ENCODE measurements around the gene CMTM7.

Gene CMTM7

DNA sequence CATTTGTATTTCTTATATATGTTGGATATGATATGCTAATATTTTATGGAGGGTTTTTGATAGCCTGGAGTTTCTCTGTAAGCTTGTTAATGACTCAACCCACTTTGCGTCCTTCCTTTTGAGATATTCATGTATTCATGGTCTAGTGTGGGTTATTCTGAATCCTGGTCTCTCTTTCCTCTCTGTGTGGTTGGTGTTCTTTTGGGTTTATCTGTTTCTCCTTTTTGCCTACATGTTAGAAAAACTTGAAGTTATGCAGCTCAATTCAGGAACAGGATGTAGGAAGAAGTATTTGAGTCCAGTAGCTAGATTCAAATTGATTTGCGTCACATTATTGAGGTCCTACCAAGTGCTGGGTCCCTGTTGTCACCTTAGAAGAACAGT, 28.1 kb downstream of the CMTM7 start:
- no peak for DNase-seq

DNA sequence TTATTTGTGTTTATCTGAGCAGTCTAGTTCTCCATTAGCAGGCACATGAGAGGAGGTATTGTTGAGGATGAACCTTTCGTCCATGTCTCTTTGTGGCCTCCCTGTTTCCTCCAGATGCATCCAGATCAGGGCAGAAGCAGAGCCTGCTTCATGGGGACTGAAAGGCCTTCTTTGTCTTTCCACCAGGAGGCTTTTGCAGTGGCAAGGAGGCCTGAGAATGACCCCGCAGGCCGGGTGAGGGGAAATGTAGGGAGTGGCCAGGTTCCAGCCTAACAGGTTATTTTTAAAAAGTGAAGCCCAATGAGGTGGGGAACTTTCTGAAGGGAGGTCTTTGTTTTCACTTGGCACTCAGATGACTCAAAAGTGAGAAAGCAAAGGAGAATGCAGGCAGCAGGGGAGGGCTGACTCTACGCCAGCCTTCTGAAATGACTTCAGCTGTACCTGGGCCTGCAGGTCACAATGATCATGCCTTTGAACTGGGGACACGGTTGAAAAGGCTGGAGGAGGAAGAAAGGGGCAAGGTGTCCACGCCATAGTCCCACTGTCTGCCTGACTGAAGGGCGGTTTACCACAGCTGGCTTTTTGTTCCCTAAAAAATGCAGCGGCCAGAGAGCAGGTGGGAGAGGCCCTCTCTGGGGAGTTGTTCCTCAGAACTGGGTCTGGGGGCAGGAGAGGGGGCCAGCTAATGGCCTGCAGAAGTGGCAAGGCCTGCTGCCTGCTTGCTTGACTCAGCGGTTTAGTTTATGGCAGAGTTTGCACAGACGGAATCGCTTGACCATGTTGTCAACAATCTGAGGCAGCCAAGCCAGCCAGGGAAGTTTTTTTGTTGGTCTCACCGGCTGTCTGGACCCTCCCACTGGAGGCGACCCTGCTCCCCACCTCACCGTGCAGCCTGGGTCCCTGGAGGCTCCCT, 28.7 kb downstream of the CMTM7 start:
- no peak for DNase-seq

DNA sequence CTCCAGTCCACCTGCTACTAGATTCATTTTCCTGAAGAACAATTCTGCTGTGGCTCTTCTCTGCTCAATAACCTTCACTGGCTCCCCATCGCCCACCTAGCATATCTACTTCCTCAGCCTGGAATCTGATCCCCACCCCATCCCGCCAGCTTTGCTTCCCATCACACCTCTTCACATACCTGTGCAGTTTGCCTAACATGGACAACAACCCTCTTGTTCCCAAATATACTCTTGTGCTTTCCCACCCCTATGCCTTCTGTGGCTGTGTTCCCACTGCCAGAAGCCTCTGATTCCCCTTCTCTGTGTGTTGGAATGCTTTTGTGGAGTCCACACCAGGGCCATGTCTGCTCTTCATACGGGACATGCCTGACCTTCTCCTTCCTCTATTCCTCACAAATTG, 29.5 kb downstream of the CMTM7 start:
- no peak for DNase-seq

DNA sequence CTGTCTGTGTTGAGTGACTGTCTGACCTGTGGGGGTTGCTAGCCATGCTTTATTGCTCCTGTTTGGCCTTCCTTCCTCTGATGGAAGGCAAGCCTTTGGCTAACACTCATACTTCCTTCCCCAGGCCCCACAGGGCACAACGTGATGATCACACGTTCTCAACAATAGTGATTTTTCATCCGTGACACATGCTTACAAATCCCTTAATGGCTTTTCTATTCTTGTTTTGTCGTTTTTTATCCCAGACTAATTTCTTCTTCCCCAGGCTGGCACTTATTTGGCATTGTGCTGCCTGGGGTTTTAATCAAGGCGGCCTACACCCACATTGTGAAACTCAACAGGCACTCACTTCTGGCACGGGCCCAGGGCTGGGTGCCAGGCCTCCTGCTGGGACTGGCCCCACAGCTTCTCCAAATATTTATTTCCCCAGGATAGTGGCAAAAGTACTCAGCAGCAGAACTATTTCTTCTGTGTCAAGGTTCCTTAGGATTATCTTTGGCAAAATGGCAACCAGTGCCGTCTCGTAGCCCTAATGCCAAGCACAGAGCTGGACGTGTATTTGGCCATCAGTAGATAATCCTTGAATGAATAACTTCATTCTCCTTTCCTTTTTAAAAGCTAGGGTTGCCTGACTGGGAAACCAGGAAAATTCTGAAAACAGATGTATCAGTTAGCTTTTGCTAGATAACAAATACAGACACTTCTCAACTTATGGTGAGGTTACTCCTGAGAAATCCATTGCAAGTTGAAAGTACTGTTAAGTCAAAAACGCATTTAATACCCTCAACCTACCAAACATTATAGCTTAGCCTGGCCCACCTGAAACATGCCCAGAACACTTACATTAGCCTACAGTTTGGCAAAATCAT, 30.6 kb downstream of the CMTM7 start:
- DNase-seq: no peak

DNA sequence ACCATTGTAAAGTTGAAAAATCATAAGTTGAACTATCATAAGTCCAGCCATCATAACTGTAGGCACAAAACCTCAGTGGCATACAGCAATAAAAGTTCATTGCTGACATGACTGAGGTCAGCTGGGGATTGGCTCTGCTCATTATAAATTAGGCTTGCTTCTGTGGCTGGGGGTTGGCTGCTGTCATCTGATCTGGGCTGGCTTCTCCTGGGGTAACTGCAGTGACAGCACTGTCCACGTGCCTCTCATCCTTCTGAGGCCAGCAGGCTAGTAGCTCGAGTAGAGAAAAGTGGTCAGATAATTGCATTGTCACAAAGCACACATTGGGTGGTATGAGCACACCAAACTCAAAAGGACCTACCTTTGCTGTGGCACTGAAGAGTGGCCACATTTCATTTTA, 31.3 kb downstream of the CMTM7 start:
- DNase-seq: no peak

- DNase-seq: no peak
Observed at GRCh38 chr3:32423534-32423933, 31.9 kb downstream of the CMTM7 start.

- DNase-seq: no peak
Observed at GRCh38 chr3:32423956-32424557, 32.4 kb downstream of the CMTM7 start.

DNA sequence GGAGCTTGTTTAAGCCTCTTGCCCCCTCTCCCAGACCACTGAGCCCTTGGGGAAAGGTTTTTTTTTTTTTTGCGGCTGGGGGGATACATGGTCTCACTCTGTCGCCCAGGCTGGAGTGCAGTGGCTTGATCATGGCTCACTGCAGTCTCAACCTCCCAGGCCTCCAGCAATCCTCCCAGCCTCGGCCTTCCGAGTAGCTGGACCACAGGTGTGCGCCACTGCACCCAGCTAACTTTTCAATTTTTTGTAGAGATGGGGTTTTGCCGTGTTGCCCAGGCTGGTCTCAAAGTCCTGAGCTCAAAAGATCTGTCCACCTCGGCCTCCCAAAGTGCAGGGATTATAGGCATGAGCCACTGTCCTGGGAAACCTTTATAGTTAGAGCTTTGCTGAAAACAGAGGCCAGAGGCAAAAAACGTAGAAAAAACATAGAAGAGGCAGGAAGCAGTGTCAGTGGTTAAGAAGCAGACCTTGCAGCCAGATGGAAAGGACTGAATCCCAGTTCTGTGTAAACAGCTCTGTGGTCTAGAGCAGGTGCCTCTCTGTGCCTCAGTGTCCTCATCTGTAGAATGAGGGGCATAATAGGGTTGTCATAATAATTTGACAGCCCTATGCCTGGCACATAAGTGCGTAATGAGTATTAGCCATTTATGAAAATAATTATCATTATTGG, 33.1 kb downstream of the CMTM7 start:
- no peak for DNase-seq

DNA sequence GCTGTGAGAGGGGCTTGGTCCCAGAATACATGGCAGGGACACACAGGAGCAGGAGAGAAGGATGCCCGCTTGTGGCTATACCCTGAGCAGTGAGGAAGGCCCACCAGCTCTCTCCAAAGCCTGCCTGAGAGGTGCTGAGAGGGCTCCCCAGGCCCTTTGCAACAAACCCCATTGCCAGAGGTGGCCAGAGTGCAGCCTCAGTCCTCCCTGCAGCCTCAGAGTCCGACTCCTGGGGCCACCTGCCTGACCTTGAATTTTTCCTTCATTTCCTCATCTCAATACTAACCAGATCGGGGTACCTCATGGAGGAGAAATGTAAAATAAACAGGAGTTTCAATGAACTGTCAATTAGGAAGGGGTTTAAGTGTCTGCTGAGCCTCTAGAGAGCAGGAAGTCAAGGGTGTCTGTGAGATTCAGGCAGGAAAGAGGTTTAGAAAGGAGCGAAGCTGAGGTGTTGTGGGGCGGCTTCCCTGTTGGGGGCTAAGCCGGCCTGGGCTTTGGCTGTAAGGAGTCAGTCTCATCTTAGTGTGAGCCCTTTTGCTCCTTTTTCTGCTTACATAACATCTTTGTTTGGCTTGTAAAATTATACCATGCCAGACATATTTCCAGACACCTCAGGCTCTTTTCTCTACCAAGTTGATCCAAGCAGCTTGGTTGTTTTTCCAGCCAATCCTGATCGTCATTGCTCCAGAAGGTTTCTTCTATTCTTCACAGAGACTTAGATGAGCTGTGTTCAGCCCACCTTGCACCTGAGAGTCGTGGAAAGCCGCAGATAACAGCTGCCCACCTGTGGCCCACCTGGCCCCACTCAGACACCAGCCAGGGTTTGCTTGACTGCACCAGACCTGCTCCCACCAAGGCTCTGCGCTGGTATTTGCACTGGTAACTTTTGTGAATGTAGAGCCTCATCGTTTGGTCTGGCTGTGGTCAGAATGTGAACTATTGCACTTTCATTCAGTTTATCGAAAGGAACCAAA, 36.7 kb downstream of the CMTM7 start:
- DNase-seq: no peak

DNA sequence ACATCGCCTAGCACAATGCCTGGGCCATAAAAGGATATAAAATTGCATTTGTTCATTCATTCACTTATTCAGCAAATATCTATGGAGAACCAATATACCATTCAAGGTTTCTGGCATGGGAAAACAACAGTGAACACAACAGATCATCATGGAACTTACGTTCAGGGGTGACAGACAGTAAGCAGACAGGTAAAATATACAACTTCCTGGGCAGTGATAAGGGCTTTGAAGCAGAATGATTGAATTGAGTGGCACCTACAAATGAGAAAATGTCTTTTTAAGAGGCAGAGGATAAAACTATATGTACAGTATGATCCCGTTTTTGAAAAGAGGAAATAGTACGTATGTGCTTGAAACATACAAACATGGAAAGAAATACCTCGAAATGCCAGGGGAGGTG, 39.2 kb downstream of the CMTM7 start:
- no peak for DNase-seq

- DNase-seq: no peak
Observed at GRCh38 chr3:32431481-32431880, 39.8 kb downstream of the CMTM7 start.

DNA sequence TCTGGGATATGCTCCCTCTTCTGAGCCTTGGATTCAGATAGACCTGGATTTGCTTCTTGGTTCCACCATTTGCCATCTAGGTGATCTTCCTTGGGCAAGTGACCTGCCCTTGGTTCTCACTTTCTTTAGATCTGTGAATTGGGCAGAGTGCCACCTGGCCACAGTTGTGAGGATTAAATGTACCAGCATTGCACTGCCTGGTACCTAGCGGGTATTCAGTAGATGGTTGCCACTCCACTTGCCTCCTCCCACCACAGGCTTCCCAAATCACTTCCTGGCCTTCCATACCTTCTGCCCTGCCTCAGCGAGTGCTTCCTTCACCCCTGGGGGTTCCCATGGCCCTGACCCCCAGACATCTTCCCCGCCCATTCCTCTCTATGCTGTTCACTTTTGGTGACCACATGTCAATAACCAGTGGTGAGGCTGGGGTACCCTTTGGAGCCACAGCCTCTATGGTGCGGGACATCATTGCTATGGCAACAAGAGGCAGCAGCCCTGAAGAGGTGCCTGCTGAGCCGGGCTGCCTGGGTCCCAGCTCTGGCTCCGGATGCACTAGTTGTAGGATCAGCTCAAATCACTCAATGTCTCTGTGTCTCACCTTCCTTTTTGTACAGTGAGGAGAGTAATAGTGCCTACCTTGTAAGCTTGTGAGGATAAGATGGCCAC, 40.5 kb downstream of the CMTM7 start:
- DNase-seq: no peak

- no peak for DNase-seq
Observed at GRCh38 chr3:32432711-32433530, 41.3 kb downstream of the CMTM7 start.

DNA sequence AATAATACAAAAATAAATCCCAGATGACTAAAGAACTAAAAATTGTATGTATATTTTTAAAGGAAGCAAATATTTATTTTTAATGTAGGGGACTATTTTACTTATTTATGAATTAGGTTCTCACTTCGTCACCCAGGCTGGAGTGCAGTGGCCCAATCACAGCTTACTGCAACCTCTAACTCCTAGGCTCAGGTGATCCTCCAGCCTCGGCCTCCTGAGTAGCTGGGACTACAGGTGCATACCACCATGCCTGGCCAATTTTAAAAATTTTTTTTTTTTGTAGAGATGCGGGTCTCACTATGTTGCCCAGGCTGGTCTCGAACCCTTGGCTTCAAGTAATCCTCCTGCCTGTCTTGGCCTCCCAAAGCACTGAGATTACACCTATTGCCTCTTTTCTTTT, 42.6 kb downstream of the CMTM7 start:
- no peak for DNase-seq

GRCh38 chr3:32435911-32436815, 44.5 kb downstream of the CMTM7 start:
- DNase-seq: no peak

GRCh38 chr3:32436816-32437189, 45.1 kb downstream of the CMTM7 start:
- DNase-seq: no peak

- DNase-seq: no peak
Observed at GRCh38 chr3:32437896-32438295, 46.2 kb downstream of the CMTM7 start.

DNA sequence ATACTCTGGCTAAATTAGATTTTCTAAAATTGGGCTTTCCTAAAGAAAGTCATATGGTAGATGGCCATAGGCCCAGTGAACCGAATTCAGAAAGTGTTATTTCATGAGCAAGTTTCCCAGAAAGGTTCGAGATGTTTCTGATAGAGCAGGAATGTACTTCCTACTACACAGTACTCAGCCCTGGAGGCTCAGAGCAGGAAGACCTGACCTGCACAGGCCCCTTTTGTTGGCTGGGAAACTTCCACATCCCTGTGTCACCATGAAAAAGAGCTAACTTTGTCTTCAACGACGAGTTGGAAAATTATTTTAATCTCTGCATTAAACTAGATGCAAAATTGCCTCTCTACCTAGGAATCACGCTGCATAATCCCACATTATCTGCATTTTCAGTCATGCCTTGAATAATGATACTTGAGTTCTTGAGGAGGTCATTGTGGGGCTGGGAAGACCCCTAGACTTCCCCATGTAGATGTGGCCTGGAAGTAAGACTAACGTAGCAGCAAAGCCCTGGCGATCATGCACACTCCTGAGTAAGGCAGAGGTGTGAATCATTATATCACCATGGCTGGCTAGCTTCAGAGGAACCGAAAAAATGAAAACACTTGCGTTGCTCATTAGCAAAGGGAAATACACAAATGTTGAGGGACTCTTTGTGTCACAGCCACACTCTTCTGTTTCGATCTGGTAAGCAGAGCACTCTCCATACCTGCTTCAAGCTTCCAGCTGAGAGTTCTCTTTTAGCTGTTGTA, 47.1 kb downstream of the CMTM7 start:
- DNase-seq: no peak
